Breast epithelium (tissue), 3 donors: ENCODE data around the gene FAM13B.

Experiments
- CTCF ChIP-seq, 3 donors: fragments of 450-650 bp; IDR thresholded peaks; one replicate each; pipeline ENCODE4 v1.5.1; 2016 to 2017; ENCODE audit warnings: antibody characterized with exemption in 3 of 3, mild to moderate bottlenecking in 3 of 3, moderate library complexity in 3 of 3
- POLR2A ChIP-seq: fragments of 450-650 bp; IDR thresholded peaks from one replicate; pipeline ENCODE4 v1.6.1; 2016; ENCODE audit warnings: antibody characterized with exemption, mild to moderate bottlenecking, moderate library complexity

- TF ChIP-seq POLR2A (no peak), CTCF (IDR thresholded peaks at IDR 0.05) (no peak)
Observed at GRCh38 chr5:137916923-137917322, 116.0 kb downstream of the FAM13B start.
